IMR-90 (cell line): ENCODE results near the gene POLRMT.

Source experiments
- BHLHE40 ChIP-seq: fragments of 150-350 bp; IDR thresholded peaks from 2 replicates; pipeline ENCODE4 v1.6.1; 2016; ENCODE audit warnings: mild to moderate bottlenecking, low read depth, low read length
- CEBPB ChIP-seq: IDR thresholded peaks from 2 replicates; pipeline ENCODE4 v1.6.1; 2012; ENCODE audit warnings: low read depth, low read length, improper control_type of control experiment
- CHD1 ChIP-seq: IDR thresholded peaks from 2 replicates; pipeline ENCODE4 v1.6.1; 2012; ENCODE audit warnings: low read depth, low read length, improper control_type of control experiment
- MAFK ChIP-seq: IDR thresholded peaks from 2 replicates; pipeline ENCODE4 v1.6.1; 2012; ENCODE audit warnings: low read depth, low read length, improper control_type of control experiment
- MAZ ChIP-seq: IDR thresholded peaks from 2 replicates; pipeline ENCODE4 v1.6.1; 2012; ENCODE audit warnings: low read depth, mild to moderate bottlenecking, low read length, improper control_type of control experiment, moderate library complexity, borderline replicate concordance
- MXI1 ChIP-seq: IDR thresholded peaks from 2 replicates; pipeline ENCODE4 v1.6.1; 2012; ENCODE audit warnings: low read depth, mild to moderate bottlenecking, low read length, moderate library complexity, borderline replicate concordance
- NFE2L2 ChIP-seq: fragments of 150-350 bp; IDR thresholded peaks from 2 replicates; pipeline ENCODE4 v1.6.1; 2016; ENCODE audit warnings: low read depth, mild to moderate bottlenecking, low read length
- POLR2A ChIP-seq: IDR thresholded peaks from 2 replicates; pipeline ENCODE4 v1.6.1; 2012; ENCODE audit warnings: mild to moderate bottlenecking, low read depth, low read length
- RAD21 ChIP-seq: IDR thresholded peaks from 2 replicates; pipeline ENCODE4 v1.6.1; 2012; ENCODE audit warnings: low read length, improper control_type of control experiment
- RCOR1 ChIP-seq: IDR thresholded peaks from 2 replicates; pipeline ENCODE4 v1.6.1; 2012; ENCODE audit warnings: mild to moderate bottlenecking, low read length, improper control_type of control experiment; ENCODE audit not compliant: insufficient replicate concordance
- RFX5 ChIP-seq: IDR thresholded peaks from 2 replicates; pipeline ENCODE4 v1.8.0; 2012; ENCODE audit warnings: low read depth, mild to moderate bottlenecking, low read length, moderate library complexity
- SMC3 ChIP-seq: fragments of 150-350 bp; IDR thresholded peaks from 2 replicates; pipeline ENCODE4 v1.6.1; 2016; ENCODE audit warnings: low read depth, mild to moderate bottlenecking, antibody characterized with exemption, low read length, moderate library complexity
- TF ChIP-seq, protein P1 (sequence below): conservative IDR thresholded peaks from 2 replicates; pipeline ENCODE4 v1.5.1; 2012; ENCODE audit warnings: mild to moderate bottlenecking, low read depth, low read length, improper control_type of control experiment
- TF ChIP-seq, protein P2 (sequence below): fragments of 150-350 bp; IDR thresholded peaks from 2 replicates; pipeline ENCODE4 v1.6.1; 2017; ENCODE audit warnings: mild to moderate bottlenecking, antibody characterized with exemption, low read length, low read depth

DNA sequence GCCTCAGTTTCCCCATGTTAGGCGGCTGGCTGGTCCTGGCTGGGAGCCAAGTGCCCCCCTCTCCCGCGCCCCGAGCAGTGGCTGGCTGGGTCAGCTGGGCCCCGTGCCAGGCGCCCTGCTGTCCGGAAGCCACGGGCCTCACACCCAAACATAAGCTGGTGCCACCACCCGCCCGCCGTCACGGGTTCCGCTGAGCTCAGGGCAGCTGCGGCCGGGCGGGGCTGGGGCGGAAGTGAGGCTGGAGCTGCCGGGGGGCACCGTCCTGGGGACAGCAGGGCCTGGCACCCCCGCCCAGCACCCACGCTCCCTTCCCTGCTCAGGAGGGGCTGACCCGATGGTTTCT, 24.4 kb downstream of the POLRMT start:
- TF ChIP-seq, protein P1, sequence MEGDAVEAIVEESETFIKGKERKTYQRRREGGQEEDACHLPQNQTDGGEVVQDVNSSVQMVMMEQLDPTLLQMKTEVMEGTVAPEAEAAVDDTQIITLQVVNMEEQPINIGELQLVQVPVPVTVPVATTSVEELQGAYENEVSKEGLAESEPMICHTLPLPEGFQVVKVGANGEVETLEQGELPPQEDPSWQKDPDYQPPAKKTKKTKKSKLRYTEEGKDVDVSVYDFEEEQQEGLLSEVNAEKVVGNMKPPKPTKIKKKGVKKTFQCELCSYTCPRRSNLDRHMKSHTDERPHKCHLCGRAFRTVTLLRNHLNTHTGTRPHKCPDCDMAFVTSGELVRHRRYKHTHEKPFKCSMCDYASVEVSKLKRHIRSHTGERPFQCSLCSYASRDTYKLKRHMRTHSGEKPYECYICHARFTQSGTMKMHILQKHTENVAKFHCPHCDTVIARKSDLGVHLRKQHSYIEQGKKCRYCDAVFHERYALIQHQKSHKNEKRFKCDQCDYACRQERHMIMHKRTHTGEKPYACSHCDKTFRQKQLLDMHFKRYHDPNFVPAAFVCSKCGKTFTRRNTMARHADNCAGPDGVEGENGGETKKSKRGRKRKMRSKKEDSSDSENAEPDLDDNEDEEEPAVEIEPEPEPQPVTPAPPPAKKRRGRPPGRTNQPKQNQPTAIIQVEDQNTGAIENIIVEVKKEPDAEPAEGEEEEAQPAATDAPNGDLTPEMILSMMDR = no peak
- TF ChIP-seq POLR2A (no peak), MXI1 (no peak), RAD21 (no peak), CEBPB (no peak), RFX5 (no peak), BHLHE40 (no peak), NFE2L2 (no peak), MAFK (no peak), MAZ (no peak), CHD1 (no peak), RCOR1 (no peak), SMC3 (no peak)
- TF ChIP-seq, protein P2, sequence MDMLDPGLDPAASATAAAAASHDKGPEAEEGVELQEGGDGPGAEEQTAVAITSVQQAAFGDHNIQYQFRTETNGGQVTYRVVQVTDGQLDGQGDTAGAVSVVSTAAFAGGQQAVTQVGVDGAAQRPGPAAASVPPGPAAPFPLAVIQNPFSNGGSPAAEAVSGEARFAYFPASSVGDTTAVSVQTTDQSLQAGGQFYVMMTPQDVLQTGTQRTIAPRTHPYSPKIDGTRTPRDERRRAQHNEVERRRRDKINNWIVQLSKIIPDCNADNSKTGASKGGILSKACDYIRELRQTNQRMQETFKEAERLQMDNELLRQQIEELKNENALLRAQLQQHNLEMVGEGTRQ = no peak
